LNCAP (cell line): ENCODE measurements around the gene ALDH18A1.

Source experiments
- CTCF ChIP-seq: fragments of 450-650 bp; IDR thresholded peaks from 2 replicates; pipeline ENCODE4 v1.5.1; 2017; ENCODE audit warnings: mild to moderate bottlenecking

The ALDH18A1 gene

GRCh38 chr10:95688648-95689047 is 32.1 kb upstream of the ALDH18A1 start:
- TF ChIP-seq CTCF, result no peak

GRCh38 chr10:95683966-95684365 is 27.5 kb upstream of the ALDH18A1 start:
- no peak for TF ChIP-seq CTCF

GRCh38 chr10:95675403-95676116 is 19.0 kb upstream of the ALDH18A1 start:
- no peak for TF ChIP-seq CTCF

- TF ChIP-seq CTCF, result no peak
Measured at GRCh38 chr10:95674643-95675042, 18.1 kb upstream of the ALDH18A1 start.

- TF ChIP-seq CTCF, result no peak
Measured at GRCh38 chr10:95664543-95664942, 8.0 kb upstream of the ALDH18A1 start.

GRCh38 chr10:95663496-95663895 is 7.0 kb upstream of the ALDH18A1 start:
- TF ChIP-seq CTCF, result no peak

GRCh38 chr10:95661818-95662217 is 5.3 kb upstream of the ALDH18A1 start:
- TF ChIP-seq CTCF, result no peak

- no peak for TF ChIP-seq CTCF
Measured at GRCh38 chr10:95660283-95660682, 3.8 kb upstream of the ALDH18A1 start.
